NCI-H345 (cell line): ENCODE results near the gene DNASE2.
A peak's percentile ranks its signal among the peaks of the same experiment; 100 is the strongest.

ENCODE experiments used
- DNase-seq: peaks from one replicate; lab custom pipeline; 2025; lab: John Stamatoyannopoulos, UW

DNASE2 gene

GRCh38 chr19:12833738-12834565, 47.3 kb downstream of the DNASE2 start:
- peak; percentile 54 for DNase-seq

GRCh38 chr19:12833418-12833737, 47.9 kb downstream of the DNASE2 start:
- no peak for DNase-seq

GRCh38 chr19:12828494-12828893, 52.8 kb downstream of the DNASE2 start:
- DNase-seq: no peak

DNA sequence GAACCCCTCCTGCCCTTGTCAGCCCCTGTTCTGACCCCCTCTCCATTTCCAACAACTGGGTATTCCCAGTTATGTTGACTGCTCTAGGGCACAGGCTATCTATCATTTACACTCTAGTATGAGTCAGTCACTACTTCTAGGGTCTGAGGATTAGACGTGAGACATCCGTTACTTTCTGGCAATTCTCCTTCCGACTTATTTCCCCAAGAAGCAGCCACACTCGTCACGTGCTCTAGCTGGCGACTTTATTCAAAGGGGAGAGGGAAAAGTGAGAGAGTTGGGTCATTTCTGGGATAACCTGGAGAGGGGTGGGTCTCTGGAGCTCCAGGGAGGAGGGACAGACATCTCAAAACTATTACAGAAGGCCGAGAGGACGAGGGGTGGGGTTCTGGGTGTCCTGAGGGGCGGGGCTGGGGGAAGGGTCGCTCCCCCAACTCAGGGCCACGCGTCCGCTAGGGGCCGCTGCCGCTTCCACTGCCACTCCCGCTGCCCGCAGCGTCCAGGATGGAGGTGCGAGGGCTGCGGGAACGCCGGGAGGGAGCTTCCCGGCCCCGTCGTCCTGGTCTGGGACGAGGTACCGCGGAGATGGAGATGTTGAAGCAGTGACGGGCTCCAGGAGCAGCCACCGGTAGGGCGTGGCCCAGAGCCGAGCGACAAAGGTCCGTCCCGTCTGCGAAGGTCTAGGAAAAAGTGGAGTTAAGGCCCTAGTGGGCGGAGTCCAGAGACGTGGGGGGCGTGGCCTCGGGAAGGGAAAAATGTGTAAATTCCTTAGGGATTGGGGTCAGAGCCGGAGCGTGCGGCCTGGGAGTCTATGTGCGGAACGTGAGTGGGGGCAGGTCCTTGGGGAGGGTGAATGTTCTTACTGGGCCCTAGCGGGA, 55.8 kb downstream of the DNASE2 start:
- no peak for DNase-seq
